Subcutaneous adipose tissue (tissue), 4 donors: ENCODE measurements around the gene HOXC11. TPM values are rescaled to one million over a fixed set of nuclear protein-coding genes. Genes with fewer than 3 reads are reported as not detected.

Source experiments
- total RNA-seq, 4 donors: library from RNA; depleted of rRNA; stranded (reverse); fragments of >200 nt; gene quantifications; one replicate each; pipeline ENCODE4 v1.1.0, GENCODE V29; 2016
- TF ChIP-seq, protein P1 (sequence below): fragments of 450-650 bp; IDR thresholded peaks from one replicate; pipeline ENCODE4 v1.5.1; 2016; ENCODE audit warnings: low read depth, mild to moderate bottlenecking, control low read depth, antibody characterized with exemption, moderate library complexity

Gene HOXC11
- total RNA-seq, 4 donors from 2014 or later, result 0.38 to 0.51 (median 0.44) TPM; not detected in 1

DNA sequence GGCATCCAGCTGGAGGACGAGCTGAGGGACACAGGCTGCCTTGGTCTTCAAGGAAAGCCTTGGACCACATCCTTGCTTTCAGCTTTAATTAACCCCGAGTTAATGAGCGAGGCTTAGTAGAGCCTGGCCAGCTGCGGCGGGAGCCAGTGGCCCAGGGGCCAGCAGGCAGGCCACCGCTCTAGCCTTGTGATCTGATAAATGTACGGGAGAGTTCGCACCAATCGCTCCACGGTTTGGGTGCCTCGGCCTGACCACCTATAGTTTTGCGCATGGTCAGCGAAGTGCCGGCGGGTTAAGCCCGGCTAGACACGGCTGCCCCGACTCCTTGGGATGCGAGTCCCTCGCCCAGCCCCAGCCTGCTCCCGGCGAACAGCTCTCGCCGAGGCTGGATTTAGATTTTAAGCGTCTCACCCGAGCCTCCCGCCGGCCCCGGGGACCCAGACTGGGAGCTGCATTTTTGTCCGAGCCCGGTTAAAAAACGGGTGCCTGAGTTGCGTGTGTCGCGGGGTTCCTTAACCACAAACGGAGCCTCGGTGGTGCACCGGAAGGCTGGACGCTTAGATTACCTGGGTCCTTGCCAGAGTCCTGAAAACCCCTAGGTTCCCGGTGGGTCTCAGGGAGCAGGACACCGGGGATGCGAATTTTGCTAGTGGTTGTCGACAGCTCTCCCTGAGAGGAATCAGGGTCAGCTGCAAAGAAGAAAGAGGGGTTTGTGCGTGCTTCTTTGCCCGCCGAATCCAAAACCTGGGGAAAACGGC is 21.2 kb upstream of the HOXC11 start:
- TF ChIP-seq, protein P1, sequence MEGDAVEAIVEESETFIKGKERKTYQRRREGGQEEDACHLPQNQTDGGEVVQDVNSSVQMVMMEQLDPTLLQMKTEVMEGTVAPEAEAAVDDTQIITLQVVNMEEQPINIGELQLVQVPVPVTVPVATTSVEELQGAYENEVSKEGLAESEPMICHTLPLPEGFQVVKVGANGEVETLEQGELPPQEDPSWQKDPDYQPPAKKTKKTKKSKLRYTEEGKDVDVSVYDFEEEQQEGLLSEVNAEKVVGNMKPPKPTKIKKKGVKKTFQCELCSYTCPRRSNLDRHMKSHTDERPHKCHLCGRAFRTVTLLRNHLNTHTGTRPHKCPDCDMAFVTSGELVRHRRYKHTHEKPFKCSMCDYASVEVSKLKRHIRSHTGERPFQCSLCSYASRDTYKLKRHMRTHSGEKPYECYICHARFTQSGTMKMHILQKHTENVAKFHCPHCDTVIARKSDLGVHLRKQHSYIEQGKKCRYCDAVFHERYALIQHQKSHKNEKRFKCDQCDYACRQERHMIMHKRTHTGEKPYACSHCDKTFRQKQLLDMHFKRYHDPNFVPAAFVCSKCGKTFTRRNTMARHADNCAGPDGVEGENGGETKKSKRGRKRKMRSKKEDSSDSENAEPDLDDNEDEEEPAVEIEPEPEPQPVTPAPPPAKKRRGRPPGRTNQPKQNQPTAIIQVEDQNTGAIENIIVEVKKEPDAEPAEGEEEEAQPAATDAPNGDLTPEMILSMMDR, result no peak

DNA sequence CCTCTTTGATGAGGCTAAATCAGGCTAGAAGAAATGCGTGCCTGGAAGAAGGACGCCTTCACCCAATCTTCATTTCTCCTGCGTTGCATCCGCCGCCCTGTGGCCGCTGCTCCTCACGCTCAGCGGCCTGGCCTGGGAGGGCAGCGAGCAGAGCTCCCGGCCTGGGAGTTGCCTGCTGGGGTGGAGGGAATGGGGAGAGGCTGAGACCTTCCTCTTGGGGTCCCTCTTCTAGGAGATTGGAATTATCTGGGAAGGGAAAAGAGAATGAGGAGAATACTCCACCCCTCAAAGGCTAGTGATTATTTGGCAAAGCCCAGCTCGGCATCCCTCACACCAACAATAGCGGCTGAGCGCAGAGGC is 20.6 kb upstream of the HOXC11 start:
- TF ChIP-seq, protein P1, result no peak

DNA sequence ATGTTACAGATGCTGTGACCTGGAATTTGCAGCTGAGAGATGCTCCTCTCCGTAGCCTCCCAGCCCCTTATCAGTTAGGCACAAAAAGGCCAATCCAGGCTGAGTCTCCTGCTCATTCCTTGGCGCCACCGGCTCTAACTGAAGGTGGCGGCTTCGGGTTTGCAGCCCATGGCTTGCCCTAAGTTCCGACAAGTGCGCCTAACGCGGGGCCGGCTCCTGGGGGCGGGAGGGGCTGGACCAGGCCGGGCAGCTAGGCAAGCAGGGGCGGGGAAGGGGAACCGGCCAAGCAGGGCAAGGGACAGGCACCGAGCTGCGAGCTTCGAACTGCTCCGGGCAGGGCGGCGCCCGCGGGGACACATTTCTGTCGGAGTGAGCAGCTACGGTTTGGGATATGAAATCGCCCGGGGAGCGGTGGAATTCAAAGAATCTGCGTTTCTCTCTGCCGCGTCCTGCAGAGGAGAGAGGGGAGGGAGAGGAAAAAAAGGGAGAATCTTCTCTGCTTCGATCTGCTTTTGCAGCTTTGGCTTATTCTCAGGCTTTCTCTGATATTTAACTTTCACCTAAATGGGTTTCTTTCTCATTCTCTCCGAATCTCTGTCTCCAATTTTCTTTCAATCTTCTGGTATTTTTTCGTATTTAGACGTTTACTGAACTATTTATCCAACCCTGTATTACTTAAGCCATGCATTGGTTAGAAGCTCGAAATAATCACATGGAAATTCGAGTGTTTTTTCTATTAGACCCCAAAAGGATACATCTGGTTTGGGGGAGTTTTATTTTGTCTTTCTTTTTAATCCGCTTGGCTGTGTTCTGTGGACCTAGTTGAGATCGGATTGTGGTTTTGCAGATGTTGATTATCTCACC is 19.8 kb upstream of the HOXC11 start:
- TF ChIP-seq, protein P1, result no peak

DNA sequence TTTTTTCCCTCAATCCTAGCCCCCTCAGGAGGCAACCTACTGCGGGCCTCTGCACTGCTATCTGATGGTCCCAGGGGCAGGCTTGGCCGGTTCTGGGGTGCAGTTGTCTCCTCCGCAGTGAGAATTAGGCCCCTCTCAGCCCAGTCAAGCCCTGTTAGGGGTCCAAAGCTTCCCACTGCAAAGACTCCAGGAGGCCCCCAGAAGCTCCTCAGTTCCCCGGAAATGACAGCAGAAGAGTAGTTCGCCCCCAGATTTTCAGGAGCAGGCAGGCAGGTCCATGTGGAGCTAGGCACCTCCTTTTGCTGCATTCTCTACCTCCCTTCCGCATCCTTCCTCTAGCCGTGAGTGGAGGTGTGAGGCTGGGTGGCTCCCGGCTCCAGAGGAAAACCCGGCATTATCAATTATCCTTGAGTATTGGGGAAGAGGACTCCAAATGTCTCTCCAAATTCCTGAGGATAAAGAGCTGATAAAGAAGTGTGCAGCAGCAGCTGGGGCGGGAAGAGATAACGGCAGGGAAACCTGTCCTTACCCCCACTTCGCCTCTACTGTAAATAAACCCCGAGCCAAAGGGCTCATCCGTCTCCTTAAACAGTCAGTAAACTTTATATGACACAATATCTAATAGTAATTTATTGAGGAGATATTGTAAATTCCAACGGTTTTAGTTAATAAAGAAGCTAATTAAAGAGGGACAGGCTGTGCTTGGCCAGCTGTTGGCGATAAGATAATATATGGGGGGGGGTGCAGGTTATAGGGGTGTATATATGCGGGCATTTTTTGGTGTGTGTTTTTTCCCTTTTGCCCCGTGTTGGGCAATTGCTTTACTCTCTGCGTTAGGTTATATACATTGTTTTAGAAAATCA is 18.9 kb upstream of the HOXC11 start:
- TF ChIP-seq, protein P1, result no peak

DNA sequence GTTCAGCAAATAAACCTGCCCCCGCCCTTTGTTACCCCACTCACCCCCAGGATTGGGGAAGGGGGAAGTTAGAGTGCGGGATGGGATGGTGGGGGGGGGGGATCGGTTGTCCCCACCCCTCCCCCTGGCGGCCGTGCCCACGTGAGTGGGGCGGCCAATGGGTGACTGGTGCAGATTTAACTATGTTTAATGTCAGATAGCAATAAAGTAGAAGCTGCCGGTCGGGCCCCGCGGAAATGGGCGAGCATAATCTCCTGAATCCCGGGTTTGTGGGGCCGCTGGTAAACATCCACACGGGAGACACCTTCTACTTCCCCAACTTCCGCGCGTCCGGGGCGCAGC is 18.3 kb upstream of the HOXC11 start, which contains the start of gene HOXC12:
HOXC12 (plus strand) TSS at position 210 of the 342 bp plus-strand sequence; CDS start at position 237, 27 bp downstream.
- TF ChIP-seq, protein P1, result no peak

DNA sequence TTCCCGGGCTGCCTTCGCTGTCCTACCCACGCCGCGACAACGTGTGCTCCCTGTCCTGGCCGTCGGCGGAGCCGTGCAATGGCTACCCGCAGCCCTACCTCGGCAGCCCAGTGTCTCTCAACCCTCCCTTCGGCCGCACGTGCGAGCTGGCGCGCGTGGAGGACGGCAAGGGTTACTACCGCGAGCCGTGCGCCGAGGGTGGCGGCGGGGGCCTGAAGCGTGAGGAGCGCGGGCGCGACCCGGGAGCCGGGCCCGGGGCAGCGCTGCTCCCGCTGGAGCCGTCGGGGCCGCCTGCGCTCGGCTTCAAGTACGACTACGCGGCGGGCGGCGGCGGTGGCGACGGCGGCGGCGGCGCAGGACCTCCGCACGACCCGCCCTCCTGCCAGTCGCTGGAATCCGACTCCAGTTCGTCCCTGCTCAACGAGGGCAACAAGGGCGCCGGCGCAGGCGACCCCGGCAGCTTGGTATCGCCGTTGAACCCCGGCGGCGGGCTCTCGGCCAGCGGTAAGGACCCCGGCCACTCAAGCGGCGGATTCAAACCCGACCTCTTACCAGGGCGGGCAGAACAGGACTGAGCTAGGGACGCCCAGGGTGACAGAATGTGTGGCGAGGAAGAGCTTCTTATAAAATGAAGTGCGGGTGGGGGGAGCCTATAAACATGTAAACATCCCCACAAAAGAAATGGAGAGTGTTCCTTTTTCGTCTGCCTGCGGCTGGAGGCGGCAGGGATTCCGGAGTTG is 17.7 kb upstream of the HOXC11 start:
- TF ChIP-seq, protein P1, result no peak
